LNCaP clone FGC (cell line): ENCODE measurements around the gene CCDC59.
A peak's percentile ranks its signal among the peaks of the same experiment; 100 is the strongest.

Experiments
- DNase-seq: peaks from one replicate; pipeline ENCODE4 v3.0.0-alpha.2; 2011; ENCODE audit warnings: low read depth
- H3K4me3 ChIP-seq: 2 replicates; pipeline ENCODE4 v1.5.1; 2011; ENCODE audit warnings: mild to moderate bottlenecking, low read depth, low read length, control low read depth
- TF ChIP-seq, protein P1 (sequence below): IDR thresholded peaks from 2 replicates; pipeline ENCODE4 v1.5.1; 2012; ENCODE audit warnings: mild to moderate bottlenecking; ENCODE audit not compliant: control insufficient read depth, insufficient read depth; ENCODE audit errors: extremely low read depth

Gene CCDC59

GRCh38 chr12:82357845-82358199 is 365 bp downstream of the CCDC59 start:
- peak overlapping the region; percentile 71 for H3K4me3 ChIP-seq
- TF ChIP-seq, protein P1, sequence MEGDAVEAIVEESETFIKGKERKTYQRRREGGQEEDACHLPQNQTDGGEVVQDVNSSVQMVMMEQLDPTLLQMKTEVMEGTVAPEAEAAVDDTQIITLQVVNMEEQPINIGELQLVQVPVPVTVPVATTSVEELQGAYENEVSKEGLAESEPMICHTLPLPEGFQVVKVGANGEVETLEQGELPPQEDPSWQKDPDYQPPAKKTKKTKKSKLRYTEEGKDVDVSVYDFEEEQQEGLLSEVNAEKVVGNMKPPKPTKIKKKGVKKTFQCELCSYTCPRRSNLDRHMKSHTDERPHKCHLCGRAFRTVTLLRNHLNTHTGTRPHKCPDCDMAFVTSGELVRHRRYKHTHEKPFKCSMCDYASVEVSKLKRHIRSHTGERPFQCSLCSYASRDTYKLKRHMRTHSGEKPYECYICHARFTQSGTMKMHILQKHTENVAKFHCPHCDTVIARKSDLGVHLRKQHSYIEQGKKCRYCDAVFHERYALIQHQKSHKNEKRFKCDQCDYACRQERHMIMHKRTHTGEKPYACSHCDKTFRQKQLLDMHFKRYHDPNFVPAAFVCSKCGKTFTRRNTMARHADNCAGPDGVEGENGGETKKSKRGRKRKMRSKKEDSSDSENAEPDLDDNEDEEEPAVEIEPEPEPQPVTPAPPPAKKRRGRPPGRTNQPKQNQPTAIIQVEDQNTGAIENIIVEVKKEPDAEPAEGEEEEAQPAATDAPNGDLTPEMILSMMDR, result no peak
- DNase-seq, result no peak

GRCh38 chr12:82357340-82357739 is 847 bp downstream of the CCDC59 start:
- TF ChIP-seq, protein P1, result no peak
- H3K4me3 ChIP-seq, result peak overlapping the region; percentile 71
- no peak for DNase-seq

DNA sequence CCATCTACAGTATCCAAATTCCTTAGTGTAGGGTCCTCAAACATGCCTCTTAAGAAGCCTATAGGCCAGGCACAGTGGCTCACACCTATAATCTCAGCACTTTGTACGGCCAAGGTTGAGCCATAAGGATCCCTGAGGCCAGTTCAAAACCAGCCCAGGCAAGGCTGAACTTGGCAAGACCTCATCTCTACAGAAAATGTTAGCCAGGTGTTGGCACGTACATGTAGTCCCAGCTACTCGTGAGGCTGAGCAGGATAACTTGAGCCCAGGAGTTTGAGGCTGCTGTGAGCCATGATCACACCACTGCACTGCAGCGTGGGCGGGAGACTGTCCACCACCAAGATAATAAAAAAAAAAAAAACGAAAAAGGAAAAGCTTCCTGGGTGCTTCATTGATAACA is 6.8 kb downstream of the CCDC59 start:
- TF ChIP-seq, protein P1, result no peak
- no peak for DNase-seq
- H3K4me3 ChIP-seq, result no peak overlapping the region

DNA sequence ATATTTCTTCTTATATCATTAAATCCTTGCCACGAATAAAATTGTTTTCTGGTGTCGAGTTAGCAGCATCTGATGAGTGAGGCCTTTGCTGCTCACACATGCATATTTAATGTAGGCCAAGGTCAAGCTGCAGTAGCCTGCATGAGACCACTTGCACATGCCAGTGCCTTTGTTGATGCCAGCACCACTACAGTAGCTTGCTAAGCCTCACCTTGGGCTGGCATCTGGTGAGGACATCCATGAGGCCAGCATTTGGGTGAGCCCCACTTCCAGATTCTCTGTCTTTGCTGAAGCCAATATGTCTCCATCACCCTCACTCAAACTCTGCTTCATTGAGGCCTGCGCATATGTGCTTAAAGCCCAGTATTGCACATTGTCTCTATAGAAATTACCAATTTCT is 8.0 kb downstream of the CCDC59 start:
- no peak for DNase-seq
- TF ChIP-seq, protein P1, result no peak

DNA sequence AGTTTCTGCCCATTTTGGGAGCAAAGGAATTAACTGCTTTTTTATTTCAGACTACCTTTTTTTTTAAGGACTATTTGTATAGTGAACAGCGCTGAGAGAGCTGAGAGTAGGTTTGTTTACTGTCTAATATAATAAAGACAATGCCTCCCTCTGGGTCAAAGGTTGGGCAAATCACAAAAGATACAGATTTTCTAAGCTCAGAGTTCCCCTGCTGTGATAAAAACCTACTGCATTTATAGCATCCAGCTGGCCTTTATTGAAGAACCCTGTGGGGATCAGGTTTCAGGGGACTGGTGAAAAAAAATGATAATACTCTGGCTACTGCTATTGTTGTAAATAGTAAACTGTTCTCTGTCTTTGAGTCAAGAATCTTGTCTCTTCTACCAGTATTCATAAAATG is 28.7 kb downstream of the CCDC59 start:
- H3K4me3 ChIP-seq, result no peak overlapping the region
- TF ChIP-seq, protein P1, result no peak
- DNase-seq, result peak; percentile 33

More for the DNA sequence above, 8.0 kb downstream of the CCDC59 start:
- H3K4me3 ChIP-seq, result no peak overlapping the region

- TF ChIP-seq, protein P1, result no peak
- DNase-seq, result no peak
- H3K4me3 ChIP-seq, result no peak overlapping the region
Observed at GRCh38 chr12:82327861-82328260, 30.3 kb downstream of the CCDC59 start.

- H3K4me3 ChIP-seq, result no peak overlapping the region
- TF ChIP-seq, protein P1, result peak; percentile 53
- no peak for DNase-seq
Observed at GRCh38 chr12:82326905-82327503, 31.2 kb downstream of the CCDC59 start.
